NT2/D1 (cell line): ENCODE results near the gene ARL4D.

Source experiments
- DNase-seq: peaks from one replicate; pipeline ENCODE4 v3.0.0-alpha.2; 2011; ENCODE audit warnings: low read depth, low spot score
- H3K27me3 ChIP-seq: 2 replicates; pipeline ENCODE4 v1.6.0; 2011; ENCODE audit warnings: mild to moderate bottlenecking; ENCODE audit not compliant: insufficient read length, insufficient read depth
- H3K36me3 ChIP-seq: 2 replicates; pipeline ENCODE4 v1.6.1; 2011; ENCODE audit warnings: mild to moderate bottlenecking, low read length, mixed read lengths; ENCODE audit not compliant: insufficient read depth, insufficient read length
- H3K4me1 ChIP-seq: 2 replicates; pipeline ENCODE4 v1.5.1; 2011; ENCODE audit not compliant: insufficient read depth, insufficient read length
- H3K4me3 ChIP-seq: 2 replicates; pipeline ENCODE4 v1.5.1; 2011; ENCODE audit warnings: low read depth; ENCODE audit not compliant: insufficient read length
- H3K9ac ChIP-seq: 2 replicates; pipeline ENCODE4 v1.6.0; 2011; ENCODE audit warnings: low read depth; ENCODE audit not compliant: insufficient read length
- H3K9me3 ChIP-seq: 2 replicates; pipeline ENCODE4 v1.5.1; 2011; ENCODE audit warnings: mild to moderate bottlenecking, low read length; ENCODE audit not compliant: insufficient read depth
- SUZ12 ChIP-seq: IDR thresholded peaks from 2 replicates; pipeline ENCODE4 v1.6.1; 2011; ENCODE audit not compliant: insufficient read length, insufficient read depth; ENCODE audit errors: extremely low read depth
- YY1 ChIP-seq: IDR thresholded peaks from 2 replicates; pipeline ENCODE4 v1.6.1; 2011; ENCODE audit not compliant: insufficient read length, insufficient read depth
- ZNF274 ChIP-seq: IDR thresholded peaks from 2 replicates; pipeline ENCODE4 v1.6.1; 2011; ENCODE audit warnings: mild to moderate bottlenecking, low read depth, low read length

The ARL4D gene, protein sequence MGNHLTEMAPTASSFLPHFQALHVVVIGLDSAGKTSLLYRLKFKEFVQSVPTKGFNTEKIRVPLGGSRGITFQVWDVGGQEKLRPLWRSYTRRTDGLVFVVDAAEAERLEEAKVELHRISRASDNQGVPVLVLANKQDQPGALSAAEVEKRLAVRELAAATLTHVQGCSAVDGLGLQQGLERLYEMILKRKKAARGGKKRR

DNA sequence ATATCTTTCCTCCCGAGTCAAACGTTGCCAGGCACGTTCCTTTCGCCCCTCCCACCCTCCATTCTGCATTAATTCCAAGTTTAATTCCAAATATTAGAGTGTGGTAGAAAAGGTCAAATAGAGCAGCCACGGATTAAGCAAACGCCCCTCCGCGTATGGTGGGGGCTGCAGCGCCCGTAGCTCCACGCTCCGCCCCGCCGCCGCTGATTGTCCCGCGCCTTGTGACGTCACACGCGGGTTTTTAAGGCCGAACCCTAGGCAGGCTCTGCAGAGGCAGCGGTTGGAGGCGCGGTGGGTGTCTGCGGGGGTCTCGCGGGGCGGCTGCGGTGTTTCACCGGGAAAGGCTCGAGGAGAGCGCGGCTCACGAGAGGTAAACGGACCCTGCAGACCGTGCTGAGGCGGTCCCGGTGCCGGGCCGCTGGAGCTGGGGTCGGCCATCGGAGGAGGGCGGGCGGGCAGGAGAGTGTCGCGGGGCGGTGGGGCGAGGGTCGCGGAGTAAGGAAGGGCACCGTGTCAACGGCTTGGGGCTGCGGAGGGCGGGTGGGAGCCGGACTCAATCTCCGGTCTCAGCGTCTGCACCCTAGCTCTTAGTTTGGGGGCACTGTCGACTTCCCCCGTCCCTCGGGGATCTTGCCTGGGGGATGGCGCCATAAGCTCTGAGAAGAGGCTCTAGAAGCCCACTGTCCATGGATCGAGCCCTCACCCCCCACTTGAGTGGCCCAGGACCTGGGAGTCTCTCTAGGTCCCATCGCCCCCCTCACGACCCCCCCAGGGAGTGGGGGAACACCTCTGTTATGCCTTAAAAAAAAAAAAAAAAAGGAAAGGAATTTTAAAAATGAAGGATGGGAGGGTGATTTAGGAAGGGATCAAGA, at the start of gene ARL4D:
TSS of gene ARL4D (plus strand) at position 270 of the 872 bp plus-strand sequence. CDS start 740 bp downstream, outside the sequence.
- peak within 1 kb of the TSS; percentile 72 for H3K4me3 ChIP-seq
- DNase-seq, result peak; percentile 35
- no peaks in the 10 kb centered on the region for H3K27me3 ChIP-seq
- TF ChIP-seq ZNF274 (no peak), YY1 (no peak), SUZ12 (no peak)
- peak within 1 kb of the TSS; percentile 86 for H3K9ac ChIP-seq
- peaks cover 28% of the 10 kb centered on the region for H3K36me3 ChIP-seq
- no peaks in the 10 kb centered on the region for H3K9me3 ChIP-seq
- peaks cover 11% of the 10 kb centered on the region for H3K4me1 ChIP-seq

DNA sequence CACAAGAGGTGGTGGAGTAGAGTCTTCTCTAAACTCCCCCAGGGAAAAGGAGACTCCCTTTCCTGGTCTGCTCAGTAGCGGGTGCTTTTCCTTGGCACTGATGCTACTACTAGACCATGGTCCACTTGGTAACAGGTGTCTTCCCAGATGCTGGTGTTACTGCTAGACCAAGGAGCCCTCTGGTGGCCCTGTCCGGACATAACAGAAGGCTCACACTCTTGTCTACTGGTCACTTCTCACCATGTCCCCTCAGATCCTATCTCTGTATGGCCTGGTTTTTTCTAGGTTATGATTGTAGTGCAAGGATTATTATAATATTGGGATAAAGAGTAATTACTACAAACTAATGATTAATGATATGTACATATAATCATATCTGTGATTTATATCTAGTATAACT, 49.7 kb upstream of the ARL4D start:
- no peak overlapping the region for H3K9ac ChIP-seq
- H3K36me3 ChIP-seq, result peaks cover 50% of the 10 kb centered on the region
- no peak for DNase-seq
- H3K4me1 ChIP-seq, result peaks cover 3% of the 10 kb centered on the region
- no peaks in the 10 kb centered on the region for H3K27me3 ChIP-seq
- TF ChIP-seq ZNF274 (no peak), YY1 (no peak), SUZ12 (no peak)
- H3K4me3 ChIP-seq, result no peak overlapping the region
- peaks cover 62% of the 10 kb centered on the region for H3K9me3 ChIP-seq

DNA sequence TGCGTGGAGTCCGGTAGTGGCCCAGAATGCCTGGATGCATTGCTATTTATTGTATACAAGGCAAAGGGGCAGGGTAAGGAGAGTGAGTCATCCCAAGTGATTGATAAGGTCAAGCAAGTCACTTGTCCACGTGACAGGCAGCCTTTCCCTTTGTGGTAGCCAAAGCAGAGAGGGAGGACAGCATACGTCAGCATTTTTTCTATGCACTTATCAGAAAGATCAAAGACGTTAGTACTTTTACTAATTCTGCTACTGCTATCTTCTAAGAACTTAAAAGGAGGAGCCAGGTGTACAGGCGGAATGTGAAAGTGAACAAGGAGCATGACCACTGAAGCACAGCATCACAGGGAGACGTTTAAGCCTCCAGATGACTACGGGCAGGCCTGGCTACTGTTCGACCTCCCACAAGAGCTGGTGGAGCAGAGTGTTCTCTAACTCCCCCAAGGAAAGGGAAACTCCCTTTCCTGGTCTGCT, 47.9 kb upstream of the ARL4D start:
- H3K9ac ChIP-seq, result no peak overlapping the region
- TF ChIP-seq YY1 (no peak), ZNF274 (no peak), SUZ12 (no peak)
- H3K4me1 ChIP-seq, result no peaks in the 10 kb centered on the region
- no peaks in the 10 kb centered on the region for H3K27me3 ChIP-seq
- DNase-seq, result no peak
- H3K4me3 ChIP-seq, result no peak overlapping the region
- peaks cover 56% of the 10 kb centered on the region for H3K36me3 ChIP-seq
- H3K9me3 ChIP-seq, result peaks cover 59% of the 10 kb centered on the region

DNA sequence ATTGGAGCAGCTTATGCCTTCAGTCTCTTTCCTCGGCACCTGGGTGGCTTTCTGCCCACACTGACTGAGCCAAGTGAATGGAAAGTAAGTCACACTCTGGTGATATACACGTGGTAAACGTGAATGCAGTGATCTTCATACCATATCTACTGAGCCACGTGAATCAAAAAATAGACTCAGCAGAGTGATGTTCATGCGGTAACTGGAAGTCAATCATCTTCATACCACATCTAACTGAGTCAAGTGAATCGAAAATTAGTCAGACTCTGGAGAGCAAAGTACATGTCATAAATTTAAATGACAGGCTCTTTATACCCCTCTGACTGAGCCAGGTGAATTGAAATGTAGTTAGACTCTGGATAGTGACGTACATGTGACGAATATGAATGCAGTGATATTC, 47.1 kb upstream of the ARL4D start:
- Histone ChIP-seq H3K9ac (no peak overlapping the region), H3K36me3 (peaks cover 64% of the 10 kb centered on the region), H3K9me3 (peaks cover 59% of the 10 kb centered on the region), H3K4me3 (no peak overlapping the region), H3K27me3 (no peaks in the 10 kb centered on the region), H3K4me1 (no peaks in the 10 kb centered on the region)
- no peak for DNase-seq
- TF ChIP-seq ZNF274 (no peak), YY1 (no peak), SUZ12 (no peak)

DNA sequence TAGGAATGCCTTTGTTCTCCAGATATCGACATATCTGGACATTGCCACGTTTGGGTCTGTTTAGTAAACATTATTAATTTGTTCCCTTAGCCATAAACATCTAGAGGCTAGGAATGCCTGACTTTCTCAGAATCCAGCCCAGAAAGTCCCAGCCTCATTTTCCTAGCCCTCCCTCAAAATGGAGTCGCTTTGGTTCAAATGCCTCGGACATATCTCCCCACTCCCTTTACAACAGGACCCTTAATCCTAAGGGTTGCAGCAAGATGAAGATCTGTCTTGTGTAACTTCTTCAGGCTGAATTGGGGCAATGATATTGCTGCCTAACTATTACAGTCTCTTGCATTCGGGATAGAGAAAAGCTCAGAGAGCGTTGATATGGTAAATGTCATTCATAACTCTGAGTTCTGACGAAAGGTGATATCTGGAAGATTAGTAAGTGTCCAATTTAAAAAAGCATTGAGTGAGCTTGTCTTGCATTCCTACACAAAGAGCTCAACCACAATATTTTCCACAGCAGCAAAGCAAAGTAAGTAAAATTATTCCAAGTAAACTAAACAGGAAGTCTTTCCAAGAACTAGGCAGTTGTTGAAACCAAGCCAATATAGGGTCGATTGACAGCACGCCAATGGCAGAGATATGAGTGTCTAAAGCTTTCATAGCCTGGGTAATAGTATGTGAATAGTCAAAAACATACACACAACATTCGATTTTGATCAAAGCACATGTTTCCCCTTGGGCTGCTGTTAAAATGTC, 46.0 kb upstream of the ARL4D start:
- Histone ChIP-seq H3K9me3 (peaks cover 48% of the 10 kb centered on the region), H3K27me3 (no peaks in the 10 kb centered on the region), H3K4me1 (no peaks in the 10 kb centered on the region), H3K4me3 (no peak overlapping the region), H3K36me3 (peaks cover 55% of the 10 kb centered on the region), H3K9ac (no peak overlapping the region)
- DNase-seq, result no peak
- TF ChIP-seq ZNF274, result no peak
- no peak for TF ChIP-seq SUZ12
- TF ChIP-seq YY1, result no peak

DNA sequence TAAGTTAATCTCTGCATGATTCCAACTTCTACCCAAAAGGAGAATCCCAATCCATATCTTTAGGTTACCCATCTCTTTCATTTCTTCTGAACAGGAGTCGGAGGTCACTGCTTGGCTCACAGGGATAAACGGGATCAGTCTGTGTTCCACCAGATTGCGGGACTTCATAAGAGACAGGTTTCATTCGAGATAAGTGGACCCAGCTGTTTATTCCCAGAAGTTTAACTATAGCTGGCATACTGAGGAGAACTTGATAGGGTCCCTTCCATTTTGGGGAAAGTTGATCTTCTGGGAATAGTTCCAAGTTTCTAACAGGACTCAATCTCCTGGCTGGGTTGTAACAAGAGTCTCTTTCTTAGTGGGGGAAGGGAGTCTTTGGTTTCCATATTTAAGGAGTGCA, 45.4 kb upstream of the ARL4D start:
- Histone ChIP-seq H3K27me3 (no peaks in the 10 kb centered on the region), H3K9ac (no peak overlapping the region), H3K36me3 (peaks cover 55% of the 10 kb centered on the region), H3K9me3 (peaks cover 42% of the 10 kb centered on the region), H3K4me3 (no peak overlapping the region), H3K4me1 (no peaks in the 10 kb centered on the region)
- no peak for DNase-seq
- no peak for TF ChIP-seq ZNF274
- TF ChIP-seq YY1, result no peak
- TF ChIP-seq SUZ12, result no peak

DNA sequence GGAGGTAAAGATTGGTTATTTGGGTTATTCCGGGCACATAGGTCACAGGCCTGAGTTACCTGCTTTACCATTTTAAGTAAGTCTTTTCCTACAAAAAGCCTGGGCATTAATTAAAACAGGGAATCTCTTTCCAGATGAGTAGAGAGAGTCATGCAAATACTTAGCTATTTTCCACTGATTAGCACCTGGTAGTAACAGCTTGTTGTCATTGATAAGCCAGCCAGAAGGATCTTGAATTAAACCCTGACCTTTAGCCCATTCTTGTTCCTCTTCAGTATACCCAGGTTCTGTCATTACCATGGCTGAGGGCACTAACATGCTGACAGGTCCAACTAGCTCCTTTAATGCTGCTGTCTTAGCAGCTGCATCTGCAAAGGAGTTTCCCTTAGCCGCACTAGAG, 44.4 kb upstream of the ARL4D start:
- Histone ChIP-seq H3K36me3 (peaks cover 52% of the 10 kb centered on the region), H3K4me1 (no peaks in the 10 kb centered on the region), H3K9ac (no peak overlapping the region), H3K4me3 (no peak overlapping the region), H3K9me3 (peaks cover 32% of the 10 kb centered on the region), H3K27me3 (no peaks in the 10 kb centered on the region)
- no peak for DNase-seq
- TF ChIP-seq YY1, result no peak
- TF ChIP-seq ZNF274, result no peak
- TF ChIP-seq SUZ12, result no peak
